Measurements from ENCODE around the gene PLCL1. TPM values are rescaled to one million over a fixed set of nuclear protein-coding genes. Genes with fewer than 3 reads are reported as not detected.

Gene PLCL1
- total and polyA plus RNA-seq, 2 donors (not counting 3 experiments of a cell fraction or from before 2014, with no cell fraction given), result 0.79 to 3.4 TPM

DNA sequence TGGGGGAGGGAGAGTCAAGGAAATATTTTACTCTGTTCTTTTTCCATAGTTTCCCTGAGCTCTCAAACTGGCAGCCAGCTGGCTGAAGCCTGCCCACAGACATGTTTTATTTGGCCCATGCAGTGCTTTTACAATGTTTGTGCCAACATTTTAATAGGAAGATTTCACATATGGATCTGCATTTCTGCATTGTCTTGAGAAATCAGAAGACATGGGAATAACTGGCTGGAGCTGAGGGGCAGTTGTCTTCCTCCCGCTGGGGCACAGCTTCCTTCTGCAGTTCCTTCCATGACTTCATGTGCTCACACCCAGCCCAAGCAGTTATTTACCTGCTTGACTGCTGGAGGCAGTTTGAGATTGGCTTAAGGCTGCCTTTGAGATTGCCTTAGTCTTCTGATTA lies 74.4 kb downstream of the PLCL1 start:
- no peak overlapping the region for H3K4me3 ChIP-seq (replicated peaks in 1 of 3; ENCODE audit: insufficient read depth in 1 of 3, low read depth in 1 of 3, low read length in 3 of 3)
- POLR2A ChIA-PET, result no interaction called here
- peak; percentile 82 for DNase-seq (ENCODE audit: low read depth, low spot score)
- no peaks in the 10 kb centered on the region for H3K36me3 ChIP-seq (ENCODE audit: control insufficient read depth in 2 of 2, extremely low read depth in 1 of 2, insufficient read depth in 2 of 2, low read length in 2 of 2)
- TF ChIP-seq POLR2AphosphoS5 (IDR thresholded peaks at IDR 0.05; ENCODE audit: insufficient read depth, low read depth, low read length) (no peak), POLR2A (IDR thresholded peaks at IDR 0.05; ENCODE audit: low read depth, low read length) (no peak), EZH2 (IDR thresholded peaks at IDR 0.05; ENCODE audit: borderline replicate concordance, low read depth, low read length, severe bottlenecking) (no peak)
- TF ChIP-seq, protein P1, sequence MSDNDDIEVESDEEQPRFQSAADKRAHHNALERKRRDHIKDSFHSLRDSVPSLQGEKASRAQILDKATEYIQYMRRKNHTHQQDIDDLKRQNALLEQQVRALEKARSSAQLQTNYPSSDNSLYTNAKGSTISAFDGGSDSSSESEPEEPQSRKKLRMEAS (IDR thresholded peaks at IDR 0.05; ENCODE audit: insufficient read depth, insufficient read length), result no peak
- no peaks in the 10 kb centered on the region for H3K27me3 ChIP-seq (ENCODE audit: control insufficient read depth in 2 of 2, insufficient read depth in 2 of 2, low read length in 2 of 2)
- BruUV-seq (replicated peaks), result no TSS peak
- no peaks in the 10 kb centered on the region for H3K79me2 ChIP-seq (ENCODE audit: control insufficient read depth, insufficient read depth, low read length)
- no peak for FAIRE-seq
- CTCF ChIA-PET, result interaction anchor here (0.8 to 2.3 kb wide), 4 partner anchors 9 to 249 kb away, joined by 3 to 6 read pairs (median 4); no protein-coding TSS in a partner anchor
- H3K4me1 ChIP-seq (ENCODE audit: control insufficient read depth, extremely low read depth, insufficient read depth, low read length), result no peaks in the 10 kb centered on the region
- dilution Hi-C loops (cut with MboI; ENCODE audit: extremely low pct_ligation_motif_present, low sequenced_read_pairs), result no loop called here
- H3K9ac ChIP-seq (replicated peaks; ENCODE audit: extremely low read depth, insufficient read depth, low read length), result no peak overlapping the region
- H3K4me2 ChIP-seq (ENCODE audit: insufficient read depth, low read length), result no peak overlapping the region
- H3K9me1 ChIP-seq (replicated peaks; ENCODE audit: control insufficient read depth, extremely low read depth, insufficient read depth, low read length), result no peaks in the 10 kb centered on the region
- H3K27ac ChIP-seq (ENCODE audit: insufficient read depth, low read depth, low read length), result no peak overlapping the region
- no peaks in the 10 kb centered on the region for H4K20me1 ChIP-seq (replicated peaks; ENCODE audit: control insufficient read depth, extremely low read depth, insufficient read depth, low read length)
- no peaks in the 10 kb centered on the region for H3K9me3 ChIP-seq (replicated peaks; ENCODE audit: control insufficient read depth, insufficient read depth, low read length)
- intact Hi-C loops (cut with micrococcal nuclease), result no loop called here
- no peak overlapping the region for H2AFZ ChIP-seq (ENCODE audit: low read depth, low read length)

DNA sequence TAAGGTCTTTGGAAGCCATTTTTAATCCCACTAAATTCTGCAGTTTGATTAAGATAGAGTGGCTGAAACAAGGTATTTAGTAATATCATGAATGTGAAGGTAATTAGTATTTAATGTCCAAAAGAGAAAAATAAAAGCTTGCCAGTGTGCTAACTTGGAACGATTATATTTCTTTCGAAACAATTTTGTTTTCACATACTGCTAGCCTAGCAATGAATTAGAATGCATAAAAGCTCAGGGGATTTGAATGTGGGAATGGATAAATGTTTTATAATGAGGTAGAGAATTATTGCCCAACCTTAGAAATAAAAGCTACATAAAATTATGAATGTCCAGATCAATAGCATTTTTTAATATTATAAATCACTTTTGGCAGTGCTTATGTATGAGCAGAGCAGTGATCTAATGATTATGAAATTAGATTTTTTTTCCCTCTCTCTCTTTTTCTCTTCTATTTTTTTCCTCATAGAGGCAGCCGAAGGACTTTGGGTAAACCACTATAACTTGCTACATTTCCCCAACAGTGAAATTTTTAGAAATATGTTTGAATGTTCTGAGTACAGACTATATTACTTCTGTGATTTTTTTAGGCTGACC lies 75.5 kb downstream of the PLCL1 start:
- dilution Hi-C loops (cut with MboI; ENCODE audit: extremely low pct_ligation_motif_present, low sequenced_read_pairs) (no loop called here), intact Hi-C loops (cut with micrococcal nuclease) (no loop called here)
- Histone ChIP-seq H3K36me3 (ENCODE audit: control insufficient read depth in 2 of 2, extremely low read depth in 1 of 2, insufficient read depth in 2 of 2, low read length in 2 of 2) (no peaks in the 10 kb centered on the region), H3K9ac (replicated peaks; ENCODE audit: extremely low read depth, insufficient read depth, low read length) (no peak overlapping the region), H3K4me3 (replicated peaks in 1 of 3; ENCODE audit: insufficient read depth in 1 of 3, low read depth in 1 of 3, low read length in 3 of 3) (no peak overlapping the region), H3K79me2 (ENCODE audit: control insufficient read depth, insufficient read depth, low read length) (no peaks in the 10 kb centered on the region), H3K4me2 (ENCODE audit: insufficient read depth, low read length) (no peak overlapping the region), H2AFZ (ENCODE audit: low read depth, low read length) (no peak overlapping the region), H3K4me1 (ENCODE audit: control insufficient read depth, extremely low read depth, insufficient read depth, low read length) (no peaks in the 10 kb centered on the region), H3K9me1 (replicated peaks; ENCODE audit: control insufficient read depth, extremely low read depth, insufficient read depth, low read length) (no peaks in the 10 kb centered on the region), H3K27me3 (ENCODE audit: control insufficient read depth in 2 of 2, insufficient read depth in 2 of 2, low read length in 2 of 2) (no peaks in the 10 kb centered on the region), H4K20me1 (replicated peaks; ENCODE audit: control insufficient read depth, extremely low read depth, insufficient read depth, low read length) (no peaks in the 10 kb centered on the region), H3K27ac (ENCODE audit: insufficient read depth, low read depth, low read length) (no peak overlapping the region), H3K9me3 (replicated peaks; ENCODE audit: control insufficient read depth, insufficient read depth, low read length) (no peaks in the 10 kb centered on the region)
- TF ChIP-seq MYC (IDR thresholded peaks at IDR 0.05; ENCODE audit: low read depth, low read length), result no peak
- TF ChIP-seq JUN (IDR thresholded peaks at IDR 0.05; ENCODE audit: borderline replicate concordance, insufficient read depth, insufficient read length, low read depth), result no peak
- TF ChIP-seq GATA2 (IDR thresholded peaks at IDR 0.05; ENCODE audit: insufficient read depth, insufficient read length, low read depth, low read length), result no peak
- TF ChIP-seq, protein P2, sequence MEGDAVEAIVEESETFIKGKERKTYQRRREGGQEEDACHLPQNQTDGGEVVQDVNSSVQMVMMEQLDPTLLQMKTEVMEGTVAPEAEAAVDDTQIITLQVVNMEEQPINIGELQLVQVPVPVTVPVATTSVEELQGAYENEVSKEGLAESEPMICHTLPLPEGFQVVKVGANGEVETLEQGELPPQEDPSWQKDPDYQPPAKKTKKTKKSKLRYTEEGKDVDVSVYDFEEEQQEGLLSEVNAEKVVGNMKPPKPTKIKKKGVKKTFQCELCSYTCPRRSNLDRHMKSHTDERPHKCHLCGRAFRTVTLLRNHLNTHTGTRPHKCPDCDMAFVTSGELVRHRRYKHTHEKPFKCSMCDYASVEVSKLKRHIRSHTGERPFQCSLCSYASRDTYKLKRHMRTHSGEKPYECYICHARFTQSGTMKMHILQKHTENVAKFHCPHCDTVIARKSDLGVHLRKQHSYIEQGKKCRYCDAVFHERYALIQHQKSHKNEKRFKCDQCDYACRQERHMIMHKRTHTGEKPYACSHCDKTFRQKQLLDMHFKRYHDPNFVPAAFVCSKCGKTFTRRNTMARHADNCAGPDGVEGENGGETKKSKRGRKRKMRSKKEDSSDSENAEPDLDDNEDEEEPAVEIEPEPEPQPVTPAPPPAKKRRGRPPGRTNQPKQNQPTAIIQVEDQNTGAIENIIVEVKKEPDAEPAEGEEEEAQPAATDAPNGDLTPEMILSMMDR (IDR thresholded peaks at IDR 0.05; ENCODE audit: extremely low read depth in 1 of 2, insufficient read depth in 1 of 2, low read depth in 1 of 2, low read length in 2 of 2), result no peak
- TF ChIP-seq, protein P1 (IDR thresholded peaks at IDR 0.05; ENCODE audit: insufficient read depth, insufficient read length), result no peak
- DNase-seq (ENCODE audit: low read depth, low spot score) (no peak), FAIRE-seq (no peak)
- no TSS peak for BruUV-seq (replicated peaks)
- ChIA-PET CTCF (interaction anchor here (1.2 to 2.3 kb wide), 2 partner anchors 10 kb away, joined by 3 to 6 read pairs; no protein-coding TSS in a partner anchor), POLR2A (no interaction called here)
